H1 (cell line): ENCODE results near the gene PER2.

Source experiments
- CHD2 ChIP-seq: IDR thresholded peaks from 2 replicates; pipeline ENCODE4 v1.6.1; 2012; ENCODE audit warnings: low read length, improper control_type of control experiment
- CREB1 ChIP-seq: IDR thresholded peaks from 2 replicates; pipeline ENCODE4 v1.6.1; 2012; ENCODE audit warnings: inconsistent platforms
- CTCF ChIP-seq, 3 experiments: IDR thresholded peaks; 1 replicate in 2 of 3; 2 replicates in 1 of 3; pipeline versions ENCODE4 v1.5.1 to v1.6.1; 2011; ENCODE audit warnings: low read length in 3 of 3, mild to moderate bottlenecking in 3 of 3, inconsistent platforms in 2 of 3, low read depth in 1 of 3, moderate library complexity in 1 of 3; ENCODE audit not compliant: insufficient read depth in 1 of 3; ENCODE audit errors: control extremely low read depth in 1 of 3
- EP300 ChIP-seq, 2 experiments: IDR thresholded peaks; 1 replicate in 1 of 2; 2 replicates in 1 of 2; pipeline ENCODE4 v1.6.1; 2011 to 2012; ENCODE audit warnings: low read depth in 2 of 2, low read length in 2 of 2, mild to moderate bottlenecking in 2 of 2, borderline replicate concordance in 1 of 2, inconsistent platforms in 1 of 2, moderate library complexity in 1 of 2
- RAD21 ChIP-seq, 2 experiments: IDR thresholded peaks in 1 of 2; conservative IDR thresholded peaks in 1 of 2; 2 replicates each; pipeline ENCODE4 v1.6.1; 2011; ENCODE audit warnings: low read depth in 2 of 2, low read length in 2 of 2, improper control_type of control experiment in 1 of 2, inconsistent platforms in 1 of 2, mild to moderate bottlenecking in 1 of 2, moderate library complexity in 1 of 2
- SP1 ChIP-seq: IDR thresholded peaks from 2 replicates; pipeline ENCODE4 v1.6.1; 2011; ENCODE audit warnings: low read depth, low read length

- TF ChIP-seq SP1 (no peak), CHD2 (no peak), CREB1 (no peak), CTCF (IDR thresholded peaks at IDR 0.05; ENCODE audit: control extremely low read depth in 1 of 3, insufficient read depth in 1 of 3, low read depth in 1 of 3, low read length in 3 of 3) (no peak), EP300 (IDR thresholded peaks at IDR 0.05; ENCODE audit: borderline replicate concordance in 1 of 2, low read depth in 2 of 2, low read length in 2 of 2) (no peak), RAD21 (IDR thresholded peaks at IDR 0.05 in 1 of 2, conservative IDR thresholded peaks at IDR 0.05 in 1 of 2; ENCODE audit: low read depth in 2 of 2, low read length in 2 of 2) (no peak)
Measured at GRCh38 chr2:238251331-238251730, 37.1 kb downstream of the PER2 start.
